Lung (tissue), 12 donors: ENCODE measurements around the gene ASTN1. TPM values are rescaled to one million over a fixed set of nuclear protein-coding genes. Genes with fewer than 3 reads are reported as not detected.

Experiments
- ATAC-seq: fragments of 200-7000 bp; cut with Tn5 transposase; one replicate; pipeline ENCODE4 v1.9.1; 2020; ENCODE audit warnings: moderate number of reproducible peaks; ENCODE audit not compliant: insufficient read depth, low FRiP score
- DNase-seq, 3 donors: peaks; one replicate each; pipeline ENCODE4 v3.0.0-alpha.2; 2013 to 2017
- H3K27ac ChIP-seq, 2 donors: one replicate each; pipeline ENCODE4 v1.5.1; 2013; ENCODE audit warnings: mild to moderate bottlenecking in 2 of 2, moderate library complexity in 2 of 2, control low read depth in 1 of 2, inconsistent platforms in 1 of 2, low read depth in 1 of 2, low read length in 1 of 2
- H3K27me3 ChIP-seq, 3 donors: one replicate each; pipeline ENCODE4 v1.5.1; 2013; ENCODE audit warnings: low read length in 2 of 3; ENCODE audit not compliant: control insufficient read depth in 3 of 3, insufficient read depth in 3 of 3
- H3K36me3 ChIP-seq, 4 donors: one replicate each; pipeline ENCODE4 v1.5.1; 2013; ENCODE audit warnings: low read length in 4 of 4, mild to moderate bottlenecking in 1 of 4, moderate library complexity in 1 of 4; ENCODE audit not compliant: control insufficient read depth in 4 of 4, insufficient read depth in 4 of 4
- H3K4me1 ChIP-seq, 5 donors: one replicate each; pipeline ENCODE4 v1.5.1; 2013; ENCODE audit warnings: low read length in 5 of 5, mild to moderate bottlenecking in 2 of 5, moderate library complexity in 1 of 5; ENCODE audit not compliant: control insufficient read depth in 5 of 5, insufficient read depth in 5 of 5
- H3K4me3 ChIP-seq: one replicate; pipeline ENCODE4 v1.5.1; 2013; ENCODE audit warnings: mild to moderate bottlenecking, control low read depth, moderate library complexity
- H3K9ac ChIP-seq, 2 donors: one replicate each; pipeline ENCODE4 v1.5.1; 2013; ENCODE audit warnings: low read length in 2 of 2, control low read depth in 1 of 2; ENCODE audit not compliant: insufficient read depth in 1 of 2
- H3K9me3 ChIP-seq, 4 donors: one replicate each; pipeline ENCODE4 v1.5.1; 2013; ENCODE audit warnings: low read length in 3 of 4, mild to moderate bottlenecking in 1 of 4, moderate library complexity in 1 of 4; ENCODE audit not compliant: control insufficient read depth in 4 of 4, insufficient read depth in 3 of 4
- CTCF ChIP-seq: IDR thresholded peaks from 2 replicates; pipeline ENCODE4 v1.5.1; 2012; ENCODE audit warnings: mild to moderate bottlenecking; ENCODE audit errors: control extremely low read depth, extremely low read depth
- WGBS, 2 donors: extraction: QIAGEN DNeasy Blood & Tissue Kit; methylation state at CpG; one replicate each; pipeline ENCODE4 v1.1.7; 2013; 5-methylcytosine and 5-hydroxymethylcytosine counted together
- polyA plus RNA-seq, 2 donors: library from polyadenylated mRNA; stranded (reverse); fragments of 200-250 nt; gene quantifications; one replicate each; pipeline ENCODE4 v1.2.1, GENCODE V29; 2013
- total RNA-seq, 2 donors: library from RNA; depleted of rRNA in 1 of 2; stranded (reverse); fragments of >200 nt in 1 of 2; gene quantifications; one replicate each; pipeline ENCODE4 v1.2.1, GENCODE V29; 2014 to 2021
- donor health status: control.
- donor health status: control.
- donor health status: Bipolar disorder and iron deficiency.
- donor health status: healthy.
- donor health status: DM: yes; HTN: yes; CAD: no.

ASTN1 gene
- total and polyA plus RNA-seq, 4 donors = 0.03 to 3.6 (median 0.08) TPM

- H3K36me3 ChIP-seq = no peaks in the 10 kb centered on the region
- WGBS, 2 donors = 72 to 77% methylated on average over 6 of the region's 6 CpGs
- no peak overlapping the region for H3K4me3 ChIP-seq
- H3K27me3 ChIP-seq = peaks cover 2 to 46% (median 29%) of the 10 kb centered on the region in 3 donors
- H3K4me1 ChIP-seq = peaks cover 0 to 29% (median 5%) of the 10 kb centered on the region in 5 donors
- H3K9me3 ChIP-seq = peaks cover 0 to 3% (median 0%) of the 10 kb centered on the region in 4 donors
- ATAC-seq (no peak), DNase-seq (peak in 2 of 3 donors; percentile 16 to 46)
- TF ChIP-seq CTCF = no peak
- H3K9ac ChIP-seq = no peak overlapping the region
- H3K27ac ChIP-seq = no peak overlapping the region
Observed at GRCh38 chr1:177174921-177175634, 10.6 kb upstream of the ASTN1 start.

GRCh38 chr1:177173976-177174375 lies 9.5 kb upstream of the ASTN1 start:
- no peak for TF ChIP-seq CTCF
- peaks cover 0 to 29% (median 5%) of the 10 kb centered on the region in 5 donors for H3K4me1 ChIP-seq
- H3K9me3 ChIP-seq = peaks cover 0 to 3% (median 0%) of the 10 kb centered on the region in 4 donors
- no peak overlapping the region for H3K9ac ChIP-seq
- H3K27ac ChIP-seq = no peak overlapping the region
- H3K36me3 ChIP-seq = no peaks in the 10 kb centered on the region
- WGBS, 2 donors = 68 to 75% methylated on average over 2 of the region's 2 CpGs
- DNase-seq = no peak
- no peak for ATAC-seq
- no peak overlapping the region for H3K4me3 ChIP-seq
- peaks cover 2 to 47% (median 33%) of the 10 kb centered on the region in 3 donors for H3K27me3 ChIP-seq

GRCh38 chr1:177172866-177173265 lies 8.4 kb upstream of the ASTN1 start:
- H3K27ac ChIP-seq = no peak overlapping the region

More at GRCh38 chr1:177172866-177173265, 8.4 kb upstream of the ASTN1 start:
- DNase-seq = peak in 1 of 3 donors; percentile 25
- H3K9ac ChIP-seq = no peak overlapping the region
- ATAC-seq = no peak
- no peak overlapping the region for H3K4me3 ChIP-seq
- H3K9me3 ChIP-seq = peaks cover 0 to 3% (median 0%) of the 10 kb centered on the region in 4 donors
- TF ChIP-seq CTCF = no peak
- H3K36me3 ChIP-seq = no peaks in the 10 kb centered on the region
- peaks cover 0 to 29% (median 5%) of the 10 kb centered on the region in 5 donors for H3K4me1 ChIP-seq
- WGBS, 2 donors = 77% methylated on average over 3 of the region's 3 CpGs
- H3K27me3 ChIP-seq = peaks cover 2 to 53% (median 42%) of the 10 kb centered on the region in 3 donors
